ENCODE results near the gene OSBPL2.

DNA sequence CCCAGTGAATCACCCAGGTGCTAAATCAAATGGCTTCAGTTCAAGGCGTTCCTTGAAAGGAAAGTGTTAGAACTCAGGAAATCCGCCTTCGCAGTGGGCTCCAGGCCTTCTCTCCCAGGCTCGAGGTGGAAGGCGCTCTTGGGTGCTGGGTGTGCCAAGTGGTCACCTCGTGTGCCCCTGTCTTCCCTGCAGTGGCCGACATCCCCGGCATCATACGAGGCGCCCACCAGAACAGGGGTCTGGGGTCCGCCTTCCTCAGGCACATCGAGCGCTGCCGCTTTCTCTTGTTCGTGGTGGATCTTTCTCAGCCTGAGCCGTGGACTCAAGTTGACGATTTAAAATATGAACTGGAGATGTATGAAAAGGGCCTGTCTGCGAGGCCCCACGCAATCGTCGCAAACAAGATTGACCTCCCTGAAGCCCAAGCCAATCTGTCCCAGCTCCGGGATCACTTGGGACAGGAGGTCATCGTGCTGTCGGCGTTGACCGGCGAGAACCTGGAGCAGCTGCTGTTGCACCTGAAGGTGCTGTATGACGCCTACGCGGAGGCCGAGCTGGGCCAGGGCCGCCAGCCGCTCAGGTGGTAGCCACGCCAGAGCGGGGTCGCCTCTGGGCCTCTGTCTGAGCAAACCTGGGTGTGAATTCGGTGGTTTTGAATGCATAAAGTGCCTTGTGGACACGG, 37.7 kb upstream of the OSBPL2 start:
- TF ChIP-seq, protein P1, sequence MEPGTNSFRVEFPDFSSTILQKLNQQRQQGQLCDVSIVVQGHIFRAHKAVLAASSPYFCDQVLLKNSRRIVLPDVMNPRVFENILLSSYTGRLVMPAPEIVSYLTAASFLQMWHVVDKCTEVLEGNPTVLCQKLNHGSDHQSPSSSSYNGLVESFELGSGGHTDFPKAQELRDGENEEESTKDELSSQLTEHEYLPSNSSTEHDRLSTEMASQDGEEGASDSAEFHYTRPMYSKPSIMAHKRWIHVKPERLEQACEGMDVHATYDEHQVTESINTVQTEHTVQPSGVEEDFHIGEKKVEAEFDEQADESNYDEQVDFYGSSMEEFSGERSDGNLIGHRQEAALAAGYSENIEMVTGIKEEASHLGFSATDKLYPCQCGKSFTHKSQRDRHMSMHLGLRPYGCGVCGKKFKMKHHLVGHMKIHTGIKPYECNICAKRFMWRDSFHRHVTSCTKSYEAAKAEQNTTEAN (CRISPR knock-in tag; IDR thresholded peaks at IDR 0.05) = no peak
- TF ChIP-seq, protein P2, sequence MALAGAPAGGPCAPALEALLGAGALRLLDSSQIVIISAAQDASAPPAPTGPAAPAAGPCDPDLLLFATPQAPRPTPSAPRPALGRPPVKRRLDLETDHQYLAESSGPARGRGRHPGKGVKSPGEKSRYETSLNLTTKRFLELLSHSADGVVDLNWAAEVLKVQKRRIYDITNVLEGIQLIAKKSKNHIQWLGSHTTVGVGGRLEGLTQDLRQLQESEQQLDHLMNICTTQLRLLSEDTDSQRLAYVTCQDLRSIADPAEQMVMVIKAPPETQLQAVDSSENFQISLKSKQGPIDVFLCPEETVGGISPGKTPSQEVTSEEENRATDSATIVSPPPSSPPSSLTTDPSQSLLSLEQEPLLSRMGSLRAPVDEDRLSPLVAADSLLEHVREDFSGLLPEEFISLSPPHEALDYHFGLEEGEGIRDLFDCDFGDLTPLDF (CRISPR knock-in tag; IDR thresholded peaks at IDR 0.05) = no peak
- TF ChIP-seq, protein P3, sequence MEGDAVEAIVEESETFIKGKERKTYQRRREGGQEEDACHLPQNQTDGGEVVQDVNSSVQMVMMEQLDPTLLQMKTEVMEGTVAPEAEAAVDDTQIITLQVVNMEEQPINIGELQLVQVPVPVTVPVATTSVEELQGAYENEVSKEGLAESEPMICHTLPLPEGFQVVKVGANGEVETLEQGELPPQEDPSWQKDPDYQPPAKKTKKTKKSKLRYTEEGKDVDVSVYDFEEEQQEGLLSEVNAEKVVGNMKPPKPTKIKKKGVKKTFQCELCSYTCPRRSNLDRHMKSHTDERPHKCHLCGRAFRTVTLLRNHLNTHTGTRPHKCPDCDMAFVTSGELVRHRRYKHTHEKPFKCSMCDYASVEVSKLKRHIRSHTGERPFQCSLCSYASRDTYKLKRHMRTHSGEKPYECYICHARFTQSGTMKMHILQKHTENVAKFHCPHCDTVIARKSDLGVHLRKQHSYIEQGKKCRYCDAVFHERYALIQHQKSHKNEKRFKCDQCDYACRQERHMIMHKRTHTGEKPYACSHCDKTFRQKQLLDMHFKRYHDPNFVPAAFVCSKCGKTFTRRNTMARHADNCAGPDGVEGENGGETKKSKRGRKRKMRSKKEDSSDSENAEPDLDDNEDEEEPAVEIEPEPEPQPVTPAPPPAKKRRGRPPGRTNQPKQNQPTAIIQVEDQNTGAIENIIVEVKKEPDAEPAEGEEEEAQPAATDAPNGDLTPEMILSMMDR (IDR thresholded peaks at IDR 0.05) = no peak
- TF ChIP-seq, protein P4, sequence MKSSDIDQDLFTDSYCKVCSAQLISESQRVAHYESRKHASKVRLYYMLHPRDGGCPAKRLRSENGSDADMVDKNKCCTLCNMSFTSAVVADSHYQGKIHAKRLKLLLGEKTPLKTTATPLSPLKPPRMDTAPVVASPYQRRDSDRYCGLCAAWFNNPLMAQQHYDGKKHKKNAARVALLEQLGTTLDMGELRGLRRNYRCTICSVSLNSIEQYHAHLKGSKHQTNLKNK (CRISPR knock-in tag; IDR thresholded peaks at IDR 0.05) = no peak
- TF ChIP-seq SP1 (CRISPR knock-in tag; conservative IDR thresholded peaks at IDR 0.05) (no peak), MYBL2 (CRISPR knock-in tag; IDR thresholded peaks at IDR 0.05) (no peak), NFYB (CRISPR knock-in tag; conservative IDR thresholded peaks at IDR 0.05; ENCODE audit: low read depth) (no peak), NR1H2 (CRISPR knock-in tag; IDR thresholded peaks at IDR 0.05) (no peak), TP53 (CRISPR knock-in tag; IDR thresholded peaks at IDR 0.05) (no peak)
- TF ChIP-seq, protein P5, sequence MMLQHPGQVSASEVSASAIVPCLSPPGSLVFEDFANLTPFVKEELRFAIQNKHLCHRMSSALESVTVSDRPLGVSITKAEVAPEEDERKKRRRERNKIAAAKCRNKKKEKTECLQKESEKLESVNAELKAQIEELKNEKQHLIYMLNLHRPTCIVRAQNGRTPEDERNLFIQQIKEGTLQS (CRISPR knock-in tag; conservative IDR thresholded peaks at IDR 0.05) = no peak
- TF ChIP-seq, protein P6, sequence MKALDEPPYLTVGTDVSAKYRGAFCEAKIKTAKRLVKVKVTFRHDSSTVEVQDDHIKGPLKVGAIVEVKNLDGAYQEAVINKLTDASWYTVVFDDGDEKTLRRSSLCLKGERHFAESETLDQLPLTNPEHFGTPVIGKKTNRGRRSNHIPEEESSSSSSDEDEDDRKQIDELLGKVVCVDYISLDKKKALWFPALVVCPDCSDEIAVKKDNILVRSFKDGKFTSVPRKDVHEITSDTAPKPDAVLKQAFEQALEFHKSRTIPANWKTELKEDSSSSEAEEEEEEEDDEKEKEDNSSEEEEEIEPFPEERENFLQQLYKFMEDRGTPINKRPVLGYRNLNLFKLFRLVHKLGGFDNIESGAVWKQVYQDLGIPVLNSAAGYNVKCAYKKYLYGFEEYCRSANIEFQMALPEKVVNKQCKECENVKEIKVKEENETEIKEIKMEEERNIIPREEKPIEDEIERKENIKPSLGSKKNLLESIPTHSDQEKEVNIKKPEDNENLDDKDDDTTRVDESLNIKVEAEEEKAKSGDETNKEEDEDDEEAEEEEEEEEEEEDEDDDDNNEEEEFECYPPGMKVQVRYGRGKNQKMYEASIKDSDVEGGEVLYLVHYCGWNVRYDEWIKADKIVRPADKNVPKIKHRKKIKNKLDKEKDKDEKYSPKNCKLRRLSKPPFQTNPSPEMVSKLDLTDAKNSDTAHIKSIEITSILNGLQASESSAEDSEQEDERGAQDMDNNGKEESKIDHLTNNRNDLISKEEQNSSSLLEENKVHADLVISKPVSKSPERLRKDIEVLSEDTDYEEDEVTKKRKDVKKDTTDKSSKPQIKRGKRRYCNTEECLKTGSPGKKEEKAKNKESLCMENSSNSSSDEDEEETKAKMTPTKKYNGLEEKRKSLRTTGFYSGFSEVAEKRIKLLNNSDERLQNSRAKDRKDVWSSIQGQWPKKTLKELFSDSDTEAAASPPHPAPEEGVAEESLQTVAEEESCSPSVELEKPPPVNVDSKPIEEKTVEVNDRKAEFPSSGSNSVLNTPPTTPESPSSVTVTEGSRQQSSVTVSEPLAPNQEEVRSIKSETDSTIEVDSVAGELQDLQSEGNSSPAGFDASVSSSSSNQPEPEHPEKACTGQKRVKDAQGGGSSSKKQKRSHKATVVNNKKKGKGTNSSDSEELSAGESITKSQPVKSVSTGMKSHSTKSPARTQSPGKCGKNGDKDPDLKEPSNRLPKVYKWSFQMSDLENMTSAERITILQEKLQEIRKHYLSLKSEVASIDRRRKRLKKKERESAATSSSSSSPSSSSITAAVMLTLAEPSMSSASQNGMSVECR (CRISPR knock-in tag; IDR thresholded peaks at IDR 0.05; ENCODE audit: borderline replicate concordance) = no peak

All from WTC11 (cell line).